ENCODE results near the gene SPTSSB. TPM values are rescaled to one million over a fixed set of nuclear protein-coding genes. Genes with fewer than 3 reads are reported as not detected.

Gene SPTSSB
- total and polyA plus RNA-seq, 2 donors (not counting 1 experiment from before 2014, with no cell fraction given) = not detected

DNA sequence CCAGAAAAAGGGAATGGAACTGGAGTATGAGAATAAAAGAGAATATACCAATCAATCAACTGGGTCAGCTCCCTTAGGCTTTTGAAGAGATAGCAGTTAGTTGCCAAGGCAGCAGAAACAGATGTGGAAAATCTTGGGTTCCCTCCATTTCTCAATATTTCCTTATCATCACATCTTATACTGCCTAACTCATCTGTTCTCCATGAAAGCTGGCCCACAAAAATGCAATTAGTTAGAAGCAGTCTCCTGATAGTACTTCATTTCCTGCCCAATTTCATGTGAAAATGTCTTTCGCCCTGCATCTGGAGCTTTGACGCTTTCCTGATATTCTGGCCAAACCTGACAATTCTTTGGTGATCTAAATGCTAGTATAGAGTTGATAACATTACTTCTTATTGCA lies 30.1 kb upstream of the SPTSSB start:
- Histone ChIP-seq H3K36me3 (replicated peaks in 1 of 2; ENCODE audit: control extremely low read depth in 1 of 2, control insufficient read depth in 1 of 2, extremely low read depth in 1 of 2, insufficient read depth in 2 of 2, low read length in 1 of 2) (no peaks in the 10 kb centered on the region), H3K9me3 (ENCODE audit: control extremely low read depth in 1 of 3, control insufficient read depth in 2 of 3, insufficient read depth in 1 of 3, low read length in 2 of 3) (no peaks in the 10 kb centered on the region), H2AFZ (ENCODE audit: insufficient read depth, low read depth, low read length, poor library complexity, severe bottlenecking) (no peak overlapping the region), H3K4me1 (ENCODE audit: control insufficient read depth in 2 of 2, insufficient read depth in 2 of 2, low read length in 2 of 2) (no peaks in the 10 kb centered on the region), H3K9ac (ENCODE audit: low read length) (no peak overlapping the region), H3K27me3 (replicated peaks in 1 of 4; ENCODE audit: control extremely low read depth in 1 of 4, control insufficient read depth in 3 of 4, insufficient read depth in 4 of 4, low read length in 3 of 4) (peaks cover 0 to 3% (median 0%) of the 10 kb centered on the region in 4 experiments), H4K20me1 (ENCODE audit: control insufficient read depth, insufficient read depth, low read length, poor library complexity, severe bottlenecking) (no peaks in the 10 kb centered on the region), H3K27ac (ENCODE audit: low read length in 2 of 2) (no peak overlapping the region), H3K79me2 (ENCODE audit: control insufficient read depth, insufficient read depth, low read length) (no peaks in the 10 kb centered on the region), H3K4me3 (ENCODE audit: control extremely low read depth in 1 of 5, extremely low read depth in 1 of 5, insufficient read depth in 1 of 5, low read depth in 2 of 5, low read length in 4 of 5) (no peak overlapping the region), H3K4me2 (replicated peaks; ENCODE audit: low read depth, low read length, poor library complexity, severe bottlenecking) (no peak overlapping the region)
- peaks cover 18% of the 10 kb centered on the region for H3K27me3 Mint-ChIP-seq
- DNase-seq = no peak
- no CpG with 5 or more reads among the region's 2 CpGs for WGBS (ENCODE audit: insufficient coverage)
- no peak overlapping the region for H3K4me3 Mint-ChIP-seq
- intact Hi-C loops (cut with micrococcal nuclease) = no loop called here
- CTCF ChIA-PET = interaction anchor here (1.5 kb wide), 1 partner anchor 21 kb away, joined by 4 read pairs; no protein-coding TSS in a partner anchor
- no peaks in the 10 kb centered on the region for H3K4me1 Mint-ChIP-seq
- no peaks in the 10 kb centered on the region for H3K9me3 Mint-ChIP-seq (ENCODE audit: insufficient read depth)
- H3K27ac Mint-ChIP-seq = no peak overlapping the region
- TF ChIP-seq, protein P1, sequence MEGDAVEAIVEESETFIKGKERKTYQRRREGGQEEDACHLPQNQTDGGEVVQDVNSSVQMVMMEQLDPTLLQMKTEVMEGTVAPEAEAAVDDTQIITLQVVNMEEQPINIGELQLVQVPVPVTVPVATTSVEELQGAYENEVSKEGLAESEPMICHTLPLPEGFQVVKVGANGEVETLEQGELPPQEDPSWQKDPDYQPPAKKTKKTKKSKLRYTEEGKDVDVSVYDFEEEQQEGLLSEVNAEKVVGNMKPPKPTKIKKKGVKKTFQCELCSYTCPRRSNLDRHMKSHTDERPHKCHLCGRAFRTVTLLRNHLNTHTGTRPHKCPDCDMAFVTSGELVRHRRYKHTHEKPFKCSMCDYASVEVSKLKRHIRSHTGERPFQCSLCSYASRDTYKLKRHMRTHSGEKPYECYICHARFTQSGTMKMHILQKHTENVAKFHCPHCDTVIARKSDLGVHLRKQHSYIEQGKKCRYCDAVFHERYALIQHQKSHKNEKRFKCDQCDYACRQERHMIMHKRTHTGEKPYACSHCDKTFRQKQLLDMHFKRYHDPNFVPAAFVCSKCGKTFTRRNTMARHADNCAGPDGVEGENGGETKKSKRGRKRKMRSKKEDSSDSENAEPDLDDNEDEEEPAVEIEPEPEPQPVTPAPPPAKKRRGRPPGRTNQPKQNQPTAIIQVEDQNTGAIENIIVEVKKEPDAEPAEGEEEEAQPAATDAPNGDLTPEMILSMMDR (IDR thresholded peaks at IDR 0.05) = no peak
- no peak for TF ChIP-seq EZH2 (IDR thresholded peaks at IDR 0.05; ENCODE audit: borderline replicate concordance, insufficient read depth, low read depth, low read length, poor library complexity, severe bottlenecking)
- no peak for ATAC-seq (ENCODE audit: low read depth)
- POLR2A ChIA-PET = no interaction called here

DNA sequence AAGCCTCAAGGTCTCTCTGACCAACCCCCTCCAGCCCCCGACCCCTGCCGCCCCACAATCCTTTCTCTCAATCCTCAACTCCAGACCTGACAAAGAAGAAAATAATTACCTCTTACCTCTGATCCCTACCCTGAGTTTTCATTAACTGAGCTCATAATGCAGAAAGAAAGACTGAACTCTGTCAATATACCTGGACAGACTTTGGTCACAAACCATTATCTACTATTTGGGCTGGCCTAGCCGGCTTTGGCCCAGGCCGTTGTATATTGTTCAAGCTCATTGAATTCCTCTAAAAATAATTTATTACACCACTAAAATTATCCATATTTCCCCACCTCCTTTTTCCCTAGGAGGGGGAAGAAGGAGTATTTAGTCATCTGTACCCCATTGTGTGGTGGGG lies 29.3 kb upstream of the SPTSSB start:
- Histone ChIP-seq H3K36me3 (replicated peaks in 1 of 2; ENCODE audit: control extremely low read depth in 1 of 2, control insufficient read depth in 1 of 2, extremely low read depth in 1 of 2, insufficient read depth in 2 of 2, low read length in 1 of 2) (no peaks in the 10 kb centered on the region), H3K4me1 (ENCODE audit: control insufficient read depth in 2 of 2, insufficient read depth in 2 of 2, low read length in 2 of 2) (no peaks in the 10 kb centered on the region), H3K27ac (ENCODE audit: low read length in 2 of 2) (no peak overlapping the region), H3K79me2 (ENCODE audit: control insufficient read depth, insufficient read depth, low read length) (no peaks in the 10 kb centered on the region), H3K27me3 (replicated peaks in 1 of 4; ENCODE audit: control extremely low read depth in 1 of 4, control insufficient read depth in 3 of 4, insufficient read depth in 4 of 4, low read length in 3 of 4) (peaks cover 0 to 3% (median 0%) of the 10 kb centered on the region in 4 experiments), H3K9me3 (ENCODE audit: control extremely low read depth in 1 of 3, control insufficient read depth in 2 of 3, insufficient read depth in 1 of 3, low read length in 2 of 3) (no peaks in the 10 kb centered on the region), H2AFZ (ENCODE audit: insufficient read depth, low read depth, low read length, poor library complexity, severe bottlenecking) (no peak overlapping the region), H3K4me3 (ENCODE audit: control extremely low read depth in 1 of 5, extremely low read depth in 1 of 5, insufficient read depth in 1 of 5, low read depth in 2 of 5, low read length in 4 of 5) (no peak overlapping the region), H3K4me2 (replicated peaks; ENCODE audit: low read depth, low read length, poor library complexity, severe bottlenecking) (no peak overlapping the region), H3K9ac (ENCODE audit: low read length) (no peak overlapping the region), H4K20me1 (ENCODE audit: control insufficient read depth, insufficient read depth, low read length, poor library complexity, severe bottlenecking) (no peaks in the 10 kb centered on the region)
- no peak for DNase-seq
- no peak for ATAC-seq (ENCODE audit: low read depth)
- Mint-ChIP-seq H3K9me3 (ENCODE audit: insufficient read depth) (no peaks in the 10 kb centered on the region), H3K4me1 (no peaks in the 10 kb centered on the region), H3K4me3 (no peak overlapping the region), H3K27me3 (peaks cover 20% of the 10 kb centered on the region), H3K27ac (no peak overlapping the region)
- TF ChIP-seq, protein P1 (IDR thresholded peaks at IDR 0.05) = no peak
- no peak for TF ChIP-seq EZH2 (IDR thresholded peaks at IDR 0.05; ENCODE audit: borderline replicate concordance, insufficient read depth, low read depth, low read length, poor library complexity, severe bottlenecking)
- ChIA-PET CTCF (no interaction called here), POLR2A (no interaction called here)
- WGBS (ENCODE audit: insufficient coverage) = 56% methylated on average over 2 of the region's 4 CpGs
- intact Hi-C loops (cut with micrococcal nuclease) = no loop called here
